HUES48 (cell line): ENCODE measurements around the gene MRS2.
"Not testable (repeated sequence)": the region's sequence is repeated elsewhere in the genome, so short reads cannot be mapped to it uniquely, and the experiment has no call there.

ENCODE experiments used
- H3K27ac ChIP-seq: one replicate; pipeline ENCODE4 v1.7.0; 2013; ENCODE audit warnings: low read depth, low read length, inconsistent platforms
- H3K27me3 ChIP-seq: 2 replicates; pipeline ENCODE4 v1.6.1; 2013; ENCODE audit warnings: mild to moderate bottlenecking, low read length; ENCODE audit not compliant: control insufficient read depth, insufficient read depth
- H3K36me3 ChIP-seq: 2 replicates; pipeline ENCODE4 v1.6.1; 2013; ENCODE audit warnings: low read length; ENCODE audit not compliant: control insufficient read depth, insufficient read depth
- H3K4me1 ChIP-seq: 2 replicates; pipeline ENCODE4 v1.6.1; 2013; ENCODE audit warnings: mild to moderate bottlenecking, low read length; ENCODE audit not compliant: control insufficient read depth, insufficient read depth
- H3K4me3 ChIP-seq: 2 replicates; pipeline ENCODE4 v1.5.1; 2013; ENCODE audit warnings: mild to moderate bottlenecking, low read depth, low read length
- H3K9ac ChIP-seq: 2 replicates; pipeline ENCODE4 v1.6.1; 2013; ENCODE audit warnings: mild to moderate bottlenecking, low read depth, low read length, moderate library complexity
- H3K9me3 ChIP-seq: 2 replicates; pipeline ENCODE4 v1.6.1; 2013; ENCODE audit warnings: low read length; ENCODE audit not compliant: control insufficient read depth, insufficient read depth

The MRS2 gene

GRCh38 chr6:24402697-24403500 lies at the start of gene MRS2:
Gene MRS2 (plus strand): TSS chr6:24402936. CDS start chr6:24403047, 111 bp downstream.
- no peaks in the 10 kb centered on the region for H3K27me3 ChIP-seq
- peak within 1 kb of the TSS; percentile 99 for H3K4me3 ChIP-seq
- peaks cover 25% of the 10 kb centered on the region for H3K36me3 ChIP-seq
- H3K9ac ChIP-seq: peak within 1 kb of the TSS; percentile 95
- peaks cover 40% of the 10 kb centered on the region for H3K4me1 ChIP-seq
- peak within 1 kb of the TSS; percentile 94 for H3K27ac ChIP-seq
- no peaks in the 10 kb centered on the region for H3K9me3 ChIP-seq

- Histone ChIP-seq H3K4me3 (no peak overlapping the region), H3K9ac (no peak overlapping the region), H3K27ac (no peak overlapping the region), H3K27me3 (peaks cover 20% of the 10 kb centered on the region), H3K4me1 (0 out of 2 replicates have a peak, but pooled peaks cover 3% of the 10 kb centered on the region), H3K9me3 (no peaks in the 10 kb centered on the region), H3K36me3 (no peaks in the 10 kb centered on the region)
These were observed 48.9 kb upstream of the MRS2 start for GRCh38 chr6:24353861-24354260.

GRCh38 chr6:24355393-24355792 lies 47.3 kb upstream of the MRS2 start:
- Histone ChIP-seq H3K4me1 (0 out of 2 replicates have a peak, but pooled peaks cover 3% of the 10 kb centered on the region), H3K36me3 (no peaks in the 10 kb centered on the region), H3K9ac (no peak overlapping the region), H3K9me3 (no peaks in the 10 kb centered on the region), H3K4me3 (no peak overlapping the region), H3K27me3 (peaks cover 20% of the 10 kb centered on the region), H3K27ac (no peak overlapping the region)

GRCh38 chr6:24356310-24356973 lies 46.3 kb upstream of the MRS2 start:
- H3K27ac ChIP-seq: no peak overlapping the region
- H3K4me3 ChIP-seq: no peak overlapping the region

DNA sequence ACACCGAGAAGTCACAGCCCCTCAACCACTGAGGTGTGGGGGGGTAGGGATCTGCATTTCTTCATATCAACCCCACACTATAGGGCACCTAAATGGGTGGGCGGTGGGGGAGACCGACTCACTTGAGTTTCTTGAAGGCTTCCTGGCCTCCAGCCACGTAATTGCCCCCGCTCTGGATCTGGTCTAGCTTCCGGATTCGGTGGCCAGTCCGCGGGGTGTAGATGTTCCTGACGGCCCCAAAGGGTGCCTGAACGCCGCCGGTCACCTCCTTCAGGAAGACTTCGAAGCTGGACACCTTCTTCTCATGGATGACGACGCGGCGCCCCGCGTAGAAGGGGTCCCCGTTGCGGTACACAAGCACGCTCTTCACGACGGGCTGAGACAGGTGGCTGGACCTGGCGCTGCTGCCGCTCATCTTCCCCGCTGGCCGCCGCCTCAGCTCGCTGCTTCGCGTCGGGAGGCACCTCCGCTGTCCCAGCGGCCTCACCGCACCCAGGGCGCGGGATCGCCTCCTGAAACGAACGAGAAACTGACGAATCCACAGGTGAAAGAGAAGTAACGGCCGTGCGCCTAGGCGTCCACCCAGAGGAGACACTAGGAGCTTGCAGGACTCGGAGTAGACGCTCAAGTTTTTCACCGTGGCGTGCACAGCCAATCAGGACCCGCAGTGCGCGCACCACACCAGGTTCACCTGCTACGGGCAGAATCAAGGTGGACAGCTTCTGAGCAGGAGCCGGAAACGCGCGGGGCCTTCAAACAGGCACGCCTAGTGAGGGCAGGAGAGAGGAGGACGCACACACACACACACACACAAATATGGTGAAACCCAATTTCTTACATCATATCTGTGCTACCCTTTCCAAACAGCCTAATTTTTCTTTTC lies 45.2 kb upstream of the MRS2 start, which contains the start of gene DCDC2:
DCDC2 (minus strand) TSS at position 724 of the 883 bp plus-strand sequence; CDS start at position 415, 309 bp downstream.
- Histone ChIP-seq H3K4me3 (peak within 1 kb of the TSS; percentile 56), H3K4me1 (0 out of 2 replicates have a peak, but pooled peaks cover 3% of the 10 kb centered on the region), H3K9me3 (no peaks in the 10 kb centered on the region), H3K36me3 (no peaks in the 10 kb centered on the region), H3K9ac (no peak within 1 kb of the TSS), H3K27me3 (peaks cover 23% of the 10 kb centered on the region), H3K27ac (no peak within 1 kb of the TSS)

More at GRCh38 chr6:24356310-24356973, 46.3 kb upstream of the MRS2 start:
- no peaks in the 10 kb centered on the region for H3K9me3 ChIP-seq
- H3K36me3 ChIP-seq: no peaks in the 10 kb centered on the region
- H3K27me3 ChIP-seq: peaks cover 23% of the 10 kb centered on the region
- no peak overlapping the region for H3K9ac ChIP-seq
- 0 out of 2 replicates have a peak, but pooled peaks cover 3% of the 10 kb centered on the region for H3K4me1 ChIP-seq

DNA sequence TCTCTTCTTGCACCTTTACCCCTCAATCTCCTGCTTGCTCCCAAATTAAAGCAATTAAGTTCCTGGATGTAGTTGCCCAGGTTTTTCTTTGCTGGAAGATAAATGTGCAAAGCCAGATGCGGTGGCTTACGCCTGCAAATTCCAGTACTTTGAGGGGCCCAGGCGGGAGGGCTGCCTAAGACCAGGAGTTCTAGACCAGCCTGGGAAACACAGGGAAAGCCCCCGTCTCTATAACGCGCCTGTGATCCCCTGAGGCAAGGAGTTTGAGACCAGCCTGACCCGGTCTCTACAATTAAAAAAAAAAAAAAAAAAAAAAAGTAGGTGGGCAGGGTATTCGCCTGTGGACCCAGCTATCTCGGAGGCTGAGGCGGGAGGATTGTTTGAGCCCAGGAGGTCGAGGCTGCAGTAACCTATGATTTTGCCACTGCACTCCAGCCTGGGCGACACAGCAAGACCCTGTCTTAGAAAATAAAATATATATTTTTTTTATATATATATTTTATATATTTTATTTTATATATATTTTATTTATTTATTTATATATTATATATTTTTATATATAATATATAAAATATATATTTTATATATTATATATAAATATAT lies 44.4 kb upstream of the MRS2 start:
- H3K27ac ChIP-seq: no peak overlapping the region
- H3K4me3 ChIP-seq: peak overlapping the region; percentile 56

GRCh38 chr6:24359640-24360454 lies 42.9 kb upstream of the MRS2 start:
- Histone ChIP-seq H3K4me1 (0 out of 2 replicates have a peak, but pooled peaks cover 3% of the 10 kb centered on the region), H3K27ac (no peak overlapping the region), H3K4me3 (peak overlapping the region; percentile 63), H3K36me3 (no peaks in the 10 kb centered on the region), H3K9ac (no peak overlapping the region), H3K27me3 (peaks cover 23% of the 10 kb centered on the region), H3K9me3 (no peaks in the 10 kb centered on the region)

More for the DNA sequence above, 44.4 kb upstream of the MRS2 start:
- H3K4me1 ChIP-seq: 0 out of 2 replicates have a peak, but pooled peaks cover 3% of the 10 kb centered on the region
- no peaks in the 10 kb centered on the region for H3K36me3 ChIP-seq
- no peak overlapping the region for H3K9ac ChIP-seq
- no peaks in the 10 kb centered on the region for H3K9me3 ChIP-seq
- H3K27me3 ChIP-seq: peaks cover 23% of the 10 kb centered on the region

DNA sequence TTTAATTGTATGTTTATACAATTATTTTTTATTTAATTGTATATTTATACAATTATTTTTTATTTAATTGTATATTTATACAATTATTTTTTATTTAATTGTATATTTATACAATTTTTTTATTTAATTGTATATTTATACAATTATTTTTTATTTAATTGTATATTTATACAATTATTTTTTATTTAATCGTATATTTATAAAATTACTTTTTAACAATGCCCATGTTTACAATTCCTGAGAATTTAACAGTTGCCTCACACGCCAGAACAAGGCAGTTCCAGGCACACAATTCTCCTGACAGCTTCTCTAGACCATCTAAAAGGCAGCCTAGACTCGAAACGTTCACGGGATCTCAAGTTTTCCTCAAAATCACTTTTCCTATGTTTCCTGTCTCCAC lies 40.4 kb upstream of the MRS2 start:
- H3K4me1 ChIP-seq, H3K9ac ChIP-seq, H3K9me3 ChIP-seq, H3K36me3 ChIP-seq, H3K4me3 ChIP-seq, H3K27ac ChIP-seq: not testable (repeated sequence)
- peaks cover 14% of the 10 kb centered on the region for H3K27me3 ChIP-seq

DNA sequence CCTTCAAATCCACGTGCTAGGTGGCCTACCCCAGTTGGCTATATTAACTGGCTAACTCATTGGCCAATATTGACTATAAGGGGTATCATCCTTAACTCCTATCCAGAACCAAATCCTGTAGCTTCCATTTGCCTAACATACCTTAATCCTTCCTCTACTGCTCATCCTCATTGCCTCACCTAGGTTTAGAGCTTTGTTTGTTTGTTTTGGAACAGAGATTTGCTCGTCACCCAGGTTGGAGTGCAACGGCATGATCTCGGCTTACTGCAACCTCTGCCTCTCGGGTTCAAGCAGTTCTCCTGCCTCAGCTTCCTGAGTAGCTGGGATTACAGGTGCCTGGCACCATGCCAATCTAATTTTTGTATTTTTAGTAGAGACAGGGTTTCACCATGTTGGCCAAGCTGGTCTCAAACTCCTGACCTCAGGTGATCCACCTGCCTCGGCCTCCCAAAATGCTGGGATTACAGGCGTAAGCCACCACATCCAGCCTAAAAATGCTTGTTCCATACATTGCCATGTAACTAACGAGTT lies 37.6 kb upstream of the MRS2 start:
- not testable (repeated sequence) for H3K4me3 ChIP-seq, H3K9me3 ChIP-seq, H3K4me1 ChIP-seq, H3K27me3 ChIP-seq, H3K27ac ChIP-seq, H3K9ac ChIP-seq, H3K36me3 ChIP-seq
